NCI-H69 (cell line): ENCODE results near the gene PEDS1.
A peak's percentile ranks its signal among the peaks of the same experiment; 100 is the strongest.

ENCODE experiments used
- DNase-seq: peaks from one replicate; lab custom pipeline; 2025; lab: John Stamatoyannopoulos, UW

Gene PEDS1

GRCh38 chr20:50190251-50191064 lies 36.9 kb upstream of the PEDS1 start, which contains the start of gene CEBPB:
TSS of gene CEBPB (plus strand) at chr20:50190830. CDS start at chr20:50191034, 204 bp downstream.
- DNase-seq = peak; percentile 82

- peak; percentile 48 for DNase-seq
Measured at GRCh38 chr20:50189681-50190250, 36.2 kb upstream of the PEDS1 start.

GRCh38 chr20:50188879-50189680 lies 35.6 kb upstream of the PEDS1 start:
- DNase-seq = no peak

GRCh38 chr20:50188287-50188688 lies 34.8 kb upstream of the PEDS1 start:
- DNase-seq = no peak

GRCh38 chr20:50187403-50188051 lies 34.0 kb upstream of the PEDS1 start:
- peak; percentile 16 for DNase-seq

- DNase-seq = peak; percentile 6
Measured at GRCh38 chr20:50186987-50187402, 33.5 kb upstream of the PEDS1 start.

GRCh38 chr20:50186151-50186885 lies 32.8 kb upstream of the PEDS1 start:
- DNase-seq = peak; percentile 75

- DNase-seq = no peak
Measured at GRCh38 chr20:50185426-50185825, 31.9 kb upstream of the PEDS1 start.

- DNase-seq = no peak
Measured at GRCh38 chr20:50182346-50182745, 28.8 kb upstream of the PEDS1 start.

GRCh38 chr20:50181344-50181743 lies 27.8 kb upstream of the PEDS1 start:
- no peak for DNase-seq

- DNase-seq = peak; percentile 29
Measured at GRCh38 chr20:50178672-50179071, 25.1 kb upstream of the PEDS1 start.

GRCh38 chr20:50175938-50176933 lies 22.7 kb upstream of the PEDS1 start:
- DNase-seq = no peak

GRCh38 chr20:50174456-50174855 lies 20.9 kb upstream of the PEDS1 start:
- DNase-seq = no peak

- DNase-seq = peak; percentile 19
Measured at GRCh38 chr20:50172347-50173013, 19.0 kb upstream of the PEDS1 start.

GRCh38 chr20:50170549-50171220 lies 17.2 kb upstream of the PEDS1 start:
- no peak for DNase-seq

GRCh38 chr20:50169329-50169823 lies 15.9 kb upstream of the PEDS1 start:
- peak; percentile 46 for DNase-seq

- peak; percentile 96 for DNase-seq
Measured at GRCh38 chr20:50165684-50166554, 12.4 kb upstream of the PEDS1 start.
